ENCODE data around the gene MYH7. TPM values are rescaled to one million over a fixed set of nuclear protein-coding genes. Genes with fewer than 3 reads are reported as not detected.

Gene MYH7
- polyA plus RNA-seq, 1 donor from 2014 or later, result 0.12 TPM

DNA sequence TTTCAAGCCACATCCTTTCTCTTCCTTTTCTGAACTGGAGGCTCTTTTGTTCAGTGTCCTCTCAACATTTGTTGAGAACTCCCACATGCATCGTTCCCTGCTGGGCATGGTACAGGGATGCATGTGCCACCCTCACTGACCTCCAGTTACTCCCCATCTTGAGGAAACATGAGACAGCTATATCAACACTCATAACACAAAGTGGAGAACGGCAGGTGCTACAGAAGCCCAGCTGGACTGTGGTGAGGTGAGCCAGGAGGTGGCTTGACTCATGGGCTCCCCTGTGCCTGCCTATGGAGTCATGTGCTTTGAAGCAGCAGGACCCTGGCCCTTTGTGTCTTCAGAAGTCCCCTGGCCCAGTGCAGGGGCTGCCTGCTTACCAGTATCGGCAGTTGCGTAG, 37.1 kb downstream of the MYH7 start:
- H3K27ac ChIP-seq (ENCODE audit: low read length), result no peak overlapping the region
- no peak overlapping the region for H3K9ac ChIP-seq (ENCODE audit: low read length)
- TF ChIP-seq CTCF (IDR thresholded peaks at IDR 0.05; ENCODE audit: poor library complexity, severe bottlenecking), result no peak
- no peak for TF ChIP-seq SMC3 (conservative IDR thresholded peaks at IDR 0.05; ENCODE audit: poor library complexity)
- no peak for TF ChIP-seq EZH2 (IDR thresholded peaks at IDR 0.05; ENCODE audit: borderline replicate concordance, insufficient read depth, low read length, poor library complexity, severe bottlenecking)
- TF ChIP-seq POLR2AphosphoS5 (IDR thresholded peaks at IDR 0.05), result no peak
- no peak for TF ChIP-seq EP300 (conservative IDR thresholded peaks at IDR 0.05; ENCODE audit: poor library complexity, severe bottlenecking)
- TF ChIP-seq TAF1 (IDR thresholded peaks at IDR 0.05; ENCODE audit: low read depth), result no peak
- no peak for TF ChIP-seq MXI1 (conservative IDR thresholded peaks at IDR 0.05; ENCODE audit: poor library complexity, severe bottlenecking)
- TF ChIP-seq, protein P1, sequence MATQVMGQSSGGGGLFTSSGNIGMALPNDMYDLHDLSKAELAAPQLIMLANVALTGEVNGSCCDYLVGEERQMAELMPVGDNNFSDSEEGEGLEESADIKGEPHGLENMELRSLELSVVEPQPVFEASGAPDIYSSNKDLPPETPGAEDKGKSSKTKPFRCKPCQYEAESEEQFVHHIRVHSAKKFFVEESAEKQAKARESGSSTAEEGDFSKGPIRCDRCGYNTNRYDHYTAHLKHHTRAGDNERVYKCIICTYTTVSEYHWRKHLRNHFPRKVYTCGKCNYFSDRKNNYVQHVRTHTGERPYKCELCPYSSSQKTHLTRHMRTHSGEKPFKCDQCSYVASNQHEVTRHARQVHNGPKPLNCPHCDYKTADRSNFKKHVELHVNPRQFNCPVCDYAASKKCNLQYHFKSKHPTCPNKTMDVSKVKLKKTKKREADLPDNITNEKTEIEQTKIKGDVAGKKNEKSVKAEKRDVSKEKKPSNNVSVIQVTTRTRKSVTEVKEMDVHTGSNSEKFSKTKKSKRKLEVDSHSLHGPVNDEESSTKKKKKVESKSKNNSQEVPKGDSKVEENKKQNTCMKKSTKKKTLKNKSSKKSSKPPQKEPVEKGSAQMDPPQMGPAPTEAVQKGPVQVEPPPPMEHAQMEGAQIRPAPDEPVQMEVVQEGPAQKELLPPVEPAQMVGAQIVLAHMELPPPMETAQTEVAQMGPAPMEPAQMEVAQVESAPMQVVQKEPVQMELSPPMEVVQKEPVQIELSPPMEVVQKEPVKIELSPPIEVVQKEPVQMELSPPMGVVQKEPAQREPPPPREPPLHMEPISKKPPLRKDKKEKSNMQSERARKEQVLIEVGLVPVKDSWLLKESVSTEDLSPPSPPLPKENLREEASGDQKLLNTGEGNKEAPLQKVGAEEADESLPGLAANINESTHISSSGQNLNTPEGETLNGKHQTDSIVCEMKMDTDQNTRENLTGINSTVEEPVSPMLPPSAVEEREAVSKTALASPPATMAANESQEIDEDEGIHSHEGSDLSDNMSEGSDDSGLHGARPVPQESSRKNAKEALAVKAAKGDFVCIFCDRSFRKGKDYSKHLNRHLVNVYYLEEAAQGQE (IDR thresholded peaks at IDR 0.05; ENCODE audit: borderline replicate concordance), result no peak
- H2AFZ ChIP-seq (ENCODE audit: low read depth, low read length), result no peak overlapping the region
- H3K9me3 ChIP-seq (ENCODE audit: low read length), result no peaks in the 10 kb centered on the region
- no peak overlapping the region for H3K4me3 ChIP-seq (ENCODE audit: low read length)
- no peaks in the 10 kb centered on the region for H3K9me2 ChIP-seq (ENCODE audit: insufficient read depth, low read length)
- H3K27me3 ChIP-seq (ENCODE audit: insufficient read depth, low read depth, low read length), result no peaks in the 10 kb centered on the region
- H3K4me2 ChIP-seq (ENCODE audit: low read length), result no peak overlapping the region
- no peaks in the 10 kb centered on the region for H3K36me3 ChIP-seq (ENCODE audit: insufficient read depth, low read length)
- no peaks in the 10 kb centered on the region for H3F3A ChIP-seq (ENCODE audit: insufficient read depth, low read length, poor library complexity, severe bottlenecking)
- no peaks in the 10 kb centered on the region for H4K20me1 ChIP-seq (ENCODE audit: insufficient read depth)
- no peaks in the 10 kb centered on the region for H3K79me2 ChIP-seq (replicated peaks; ENCODE audit: insufficient read depth, low read length)

GRCh38 chr14:23396781-23397407, 38.6 kb downstream of the MYH7 start:
- Histone ChIP-seq H3K9me2 (ENCODE audit: insufficient read depth, low read length) (no peaks in the 10 kb centered on the region), H3K36me3 (ENCODE audit: insufficient read depth, low read length) (no peaks in the 10 kb centered on the region), H3K9ac (ENCODE audit: low read length) (no peak overlapping the region), H3K79me2 (replicated peaks; ENCODE audit: insufficient read depth, low read length) (no peaks in the 10 kb centered on the region), H3K9me3 (ENCODE audit: low read length) (no peaks in the 10 kb centered on the region), H3K27ac (ENCODE audit: low read length) (no peak overlapping the region), H3K4me3 (ENCODE audit: low read length) (no peak overlapping the region), H4K20me1 (ENCODE audit: insufficient read depth) (no peaks in the 10 kb centered on the region), H3F3A (ENCODE audit: insufficient read depth, low read length, poor library complexity, severe bottlenecking) (no peaks in the 10 kb centered on the region), H3K4me2 (ENCODE audit: low read length) (no peak overlapping the region), H3K27me3 (ENCODE audit: insufficient read depth, low read depth, low read length) (no peaks in the 10 kb centered on the region), H2AFZ (ENCODE audit: low read depth, low read length) (no peak overlapping the region)
- no peak for TF ChIP-seq POLR2AphosphoS5 (IDR thresholded peaks at IDR 0.05)
- no peak for TF ChIP-seq SMC3 (conservative IDR thresholded peaks at IDR 0.05; ENCODE audit: poor library complexity)
- TF ChIP-seq EP300 (conservative IDR thresholded peaks at IDR 0.05; ENCODE audit: poor library complexity, severe bottlenecking), result no peak
- TF ChIP-seq TAF1 (IDR thresholded peaks at IDR 0.05; ENCODE audit: low read depth), result no peak
- no peak for TF ChIP-seq CTCF (IDR thresholded peaks at IDR 0.05; ENCODE audit: poor library complexity, severe bottlenecking)
- no peak for TF ChIP-seq EZH2 (IDR thresholded peaks at IDR 0.05; ENCODE audit: borderline replicate concordance, insufficient read depth, low read length, poor library complexity, severe bottlenecking)

Measured in neural cell (in vitro differentiated cells).